GM12878 (cell line): Measurements from ENCODE around the gene EPHA8. TPM values are rescaled to one million over a fixed set of nuclear protein-coding genes. Genes with fewer than 3 reads are reported as not detected.

Experiments
- ATAC-seq: fragments of 200-7000 bp; cut with Tn5 transposase; 3 replicates; pipeline ENCODE4 v1.9.1; 2020; ENCODE audit warnings: mild to moderate bottlenecking, moderate library complexity
- BruUV-seq: library from RNA; stranded (reverse); fragments of 400-500 nt; replicated peaks from 2 replicates; lab custom pipeline; 2021; lab: Mats Ljungman, UMichigan
- CTCF ChIA-PET: fragments of 300-600 bp; sonication (Branson Sonifier 250); formaldehyde crosslinking; extraction: SDS; loops from one replicate; lab custom pipeline; 2021; ENCODE audit warnings: inconsistent platforms; lab: Yijun Ruan, JAX
- POLR2A ChIA-PET: fragments of 350-600 bp; formaldehyde crosslinking; extraction: SDS; loops from one replicate; lab custom pipeline; 2021; ENCODE audit warnings: inconsistent platforms; lab: Charles Lee
- RAD21 ChIA-PET: fragments of 300-600 bp; sonication (Branson Sonifier 250); formaldehyde crosslinking; loops from one replicate; lab custom pipeline; 2023; ENCODE audit warnings: antibody characterized with exemption; ENCODE audit not compliant: unreplicated experiment; lab: Charles Lee
- SMC1A ChIA-PET: fragments of 300-600 bp; sonication (Branson Sonifier 250); formaldehyde crosslinking; loops from one replicate; lab custom pipeline; 2023; ENCODE audit not compliant: unreplicated experiment, uncharacterized antibody; lab: Charles Lee
- DNase-seq: peaks from one replicate; pipeline ENCODE4 v3.0.0-alpha.2; 2011; ENCODE audit warnings: low read depth, low spot score
- FAIRE-seq: peaks from 3 replicates; lab custom pipeline; 2011; peaks lifted over from hg19 to GRCh38; lab: Jason Lieb, UNC
- H2AFZ ChIP-seq: 2 replicates; pipeline ENCODE4 v1.6.0; 2011; ENCODE audit warnings: low read depth, low read length, control low read depth; ENCODE audit not compliant: control insufficient read depth
- H3K27ac ChIP-seq: 2 replicates; pipeline ENCODE4 v1.5.1; 2011; ENCODE audit warnings: control low read depth; ENCODE audit not compliant: control insufficient read depth, insufficient read depth
- H3K27me3 ChIP-seq, 2 experiments: replicated peaks in 1 of 2; 2 replicates each; pipeline versions ENCODE4 v1.6.0 to v1.6.1; 2011; ENCODE audit warnings: low read length in 1 of 2; ENCODE audit not compliant: control insufficient read depth in 2 of 2, insufficient read depth in 2 of 2
- H3K36me3 ChIP-seq, 2 experiments: 2 replicates each; pipeline ENCODE4 v1.5.1; 2011; ENCODE audit warnings: low read length in 1 of 2; ENCODE audit not compliant: control insufficient read depth in 2 of 2, insufficient read depth in 2 of 2
- H3K4me1 ChIP-seq: 2 replicates; pipeline ENCODE4 v1.6.1; 2011; ENCODE audit warnings: mild to moderate bottlenecking, low read length, moderate library complexity, mixed read lengths; ENCODE audit not compliant: control insufficient read depth, insufficient read depth
- H3K4me2 ChIP-seq: 2 replicates; pipeline ENCODE4 v1.6.0; 2011; ENCODE audit warnings: control low read depth; ENCODE audit not compliant: control insufficient read depth, insufficient read depth
- H3K4me3 ChIP-seq: fragments of 200-600 bp; sonication (generic); 2 replicates; pipeline ENCODE4 v1.5.1; 2016
- H3K79me2 ChIP-seq: 2 replicates; pipeline ENCODE4 v1.6.0; 2011; ENCODE audit warnings: low read length; ENCODE audit not compliant: control insufficient read depth, insufficient read depth
- H3K9ac ChIP-seq: 2 replicates; pipeline ENCODE4 v1.8.0; 2011; ENCODE audit warnings: low read length, control low read depth, mixed read lengths; ENCODE audit not compliant: control insufficient read depth, insufficient read depth
- H3K9me3 ChIP-seq: replicated peaks from 3 replicates; pipeline ENCODE4 v1.5.1; 2011; ENCODE audit warnings: mild to moderate bottlenecking, low read length; ENCODE audit not compliant: control insufficient read depth, insufficient read depth
- H4K20me1 ChIP-seq: 2 replicates; pipeline ENCODE4 v1.6.0; 2011; ENCODE audit not compliant: control insufficient read depth, insufficient read depth
- BHLHE40 ChIP-seq, 2 experiments: fragments of 450-650 bp in 1 of 2; IDR thresholded peaks; 2 replicates each; pipeline ENCODE4 v1.6.1; 2011 to 2017; ENCODE audit warnings: low read depth in 2 of 2, borderline replicate concordance in 1 of 2, improper control_type of control experiment in 1 of 2, low read length in 1 of 2, mild to moderate bottlenecking in 1 of 2
- DPF2 ChIP-seq: fragments of 450-650 bp; IDR thresholded peaks from 2 replicates; pipeline ENCODE4 v1.6.1; 2017; ENCODE audit warnings: mild to moderate bottlenecking
- FOS ChIP-seq: IDR thresholded peaks from 3 replicates; pipeline ENCODE4 v1.6.1; 2011; ENCODE audit warnings: borderline replicate concordance; ENCODE audit not compliant: insufficient read length; ENCODE audit errors: extremely low read depth
- FOXK2 ChIP-seq: fragments of 450-650 bp; IDR thresholded peaks from 2 replicates; pipeline ENCODE4 v1.6.1; 2017; ENCODE audit warnings: mild to moderate bottlenecking, moderate library complexity
- GATAD2B ChIP-seq: fragments of 450-650 bp; conservative IDR thresholded peaks from 2 replicates; pipeline ENCODE4 v1.6.1; 2017; ENCODE audit warnings: low read depth, mild to moderate bottlenecking, moderate library complexity
- KAT2A ChIP-seq: conservative IDR thresholded peaks from 2 replicates; pipeline ENCODE4 v1.6.1; 2011; ENCODE audit warnings: low read depth, low read length; ENCODE audit not compliant: control insufficient read depth
- MEF2A ChIP-seq: IDR thresholded peaks from 2 replicates; pipeline ENCODE4 v1.6.1; 2011; ENCODE audit warnings: low read depth, mild to moderate bottlenecking, low read length, moderate library complexity; ENCODE audit not compliant: insufficient read depth
- NRF1 ChIP-seq: conservative IDR thresholded peaks from 2 replicates; pipeline ENCODE4 v1.6.1; 2011; ENCODE audit warnings: mild to moderate bottlenecking, low read depth, low read length, improper control_type of control experiment
- PML ChIP-seq: IDR thresholded peaks from 2 replicates; pipeline ENCODE4 v1.6.1; 2012; ENCODE audit warnings: low read length, inconsistent platforms
- POLR2AphosphoS5 ChIP-seq: IDR thresholded peaks from 2 replicates; pipeline ENCODE4 v1.6.1; 2011; ENCODE audit warnings: mild to moderate bottlenecking, low read length, inconsistent platforms
- RCOR1 ChIP-seq: conservative IDR thresholded peaks from 2 replicates; pipeline ENCODE4 v1.6.1; 2012; ENCODE audit warnings: low read depth, low read length, improper control_type of control experiment
- RELA ChIP-seq: fragments of 450-650 bp; IDR thresholded peaks from 2 replicates; pipeline ENCODE4 v1.8.0; 2014; ENCODE audit warnings: borderline replicate concordance; ENCODE audit not compliant: partially characterized antibody
- SP1 ChIP-seq: IDR thresholded peaks from one replicate; pipeline ENCODE4 v1.6.1; 2011; ENCODE audit warnings: low read depth, low read length
- SPI1 ChIP-seq: IDR thresholded peaks from 2 replicates; pipeline ENCODE4 v1.6.1; 2011; ENCODE audit warnings: low read depth, mild to moderate bottlenecking, low read length, moderate library complexity, borderline replicate concordance; ENCODE audit not compliant: insufficient read depth
- TCF3 ChIP-seq: IDR thresholded peaks from 2 replicates; pipeline ENCODE4 v1.6.1; 2012; ENCODE audit warnings: low read depth, mild to moderate bottlenecking, low read length, borderline replicate concordance; ENCODE audit not compliant: insufficient read depth
- ZBED1 ChIP-seq: IDR thresholded peaks from 2 replicates; pipeline ENCODE4 v1.6.1; 2016; ENCODE audit warnings: borderline replicate concordance
- WGBS: methylation state at CpG from one replicate; pipeline ENCODE4 v1.1.6; 2016; ENCODE audit warnings: low lambda C conversion rate; ENCODE audit not compliant: insufficient replicate concordance, insufficient coverage; ENCODE audit errors: missing lambda C conversion rate; 5-methylcytosine and 5-hydroxymethylcytosine counted together
- in situ Hi-C: fragments of 300-500 bp; cut with MboI; formaldehyde crosslinking; loops from 9 replicates; pipeline ENCODE4 v1.14.3; 2018; ENCODE audit warnings: mixed read lengths
- intact Hi-C: fragments of 100-400 bp; cut with micrococcal nuclease; formaldehyde crosslinking; loops from one replicate; pipeline ENCODE4 v1.14.2; 2022; ENCODE audit not compliant: unreplicated experiment
- polyA plus RNA-seq, 11 experiments: library from polyadenylated mRNA; depleted of rRNA in 4 of 11; unstranded in 6 of 11; stranded (reverse) in 5 of 11; fragments of >200 nt; fragmentation: Nextera tagmentation in 4 of 11; fragmentation: Illumina TruSeq in 1 of 11; extraction: Ambion mirVana in 4 of 11; extraction: Trizol in 1 of 11; gene quantifications; 1 replicate in 1 of 11; 2 replicates in 10 of 11; pipeline versions ENCODE4 v1.2.1 to v1.2.3, GENCODE V29; 2011 to 2016; ENCODE audit warnings: inconsistent platforms in 2 of 11, missing spikeins in 2 of 11, low read depth in 1 of 11
- total RNA-seq, 4 experiments: library from RNA; depleted of rRNA in 3 of 4; stranded (reverse); fragments of >200 nt in 3 of 4; fragmentation: Illumina TruSeq in 1 of 4; extraction: Trizol in 1 of 4; gene quantifications; 2 replicates each; pipeline versions ENCODE4 v1.2.1 to v1.2.3, GENCODE V29; 2013 to 2021
- TF ChIP-seq, protein P1 (sequence below): IDR thresholded peaks from 2 replicates; pipeline ENCODE4 v1.6.1; 2011; ENCODE audit warnings: borderline replicate concordance, low read depth, mild to moderate bottlenecking, moderate library complexity, low read length; ENCODE audit not compliant: insufficient read depth, poor library complexity, severe bottlenecking
- TF ChIP-seq, protein P2 (sequence below): fragments of 450-650 bp; IDR thresholded peaks from 2 replicates; pipeline ENCODE4 v1.6.1; 2017; ENCODE audit warnings: mild to moderate bottlenecking, moderate library complexity
- TF ChIP-seq, protein P3 (sequence below): IDR thresholded peaks from 2 replicates; pipeline ENCODE4 v1.6.1; 2012; ENCODE audit warnings: low read length, inconsistent platforms

EPHA8 gene
- total and polyA plus RNA-seq, 10 of the 15 experiments (the other 5 are each of a cell fraction or from before 2014, with no cell fraction given), result not detected

DNA sequence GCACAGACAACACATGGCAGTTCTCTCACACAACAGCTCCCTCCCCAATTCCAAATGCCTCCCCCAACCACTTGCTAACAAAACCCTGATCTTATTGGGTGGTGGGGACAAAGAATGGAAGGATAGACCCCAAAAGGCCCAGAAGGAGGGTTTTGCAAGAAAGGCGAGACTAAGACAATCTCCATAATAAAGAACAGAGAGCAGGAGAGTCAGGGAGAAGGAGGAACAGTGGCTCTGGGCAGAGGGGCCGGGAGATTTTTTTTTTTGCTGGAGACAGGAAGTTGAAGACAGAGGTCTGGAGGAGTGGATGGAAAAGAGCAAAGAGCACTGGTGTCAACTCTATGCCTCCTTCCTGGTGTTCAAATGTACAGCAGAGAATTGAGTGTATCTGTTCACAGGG lies 66.6 kb downstream of the EPHA8 start:
- in situ Hi-C loops (no loop called here), intact Hi-C loops (no loop called here)
- ChIA-PET CTCF (no interaction called here), RAD21 (no interaction called here), SMC1A (interaction anchor here (0.7 kb wide), 1 partner anchor 239 kb away, joined by 3 read pairs; no protein-coding TSS in a partner anchor), POLR2A (no interaction called here)
- Histone ChIP-seq H3K4me3 (no peak overlapping the region), H3K4me1 (no peaks in the 10 kb centered on the region), H3K9me3 (no peaks in the 10 kb centered on the region), H3K79me2 (no peaks in the 10 kb centered on the region), H3K27me3 (peaks cover 0 to 2% of the 10 kb centered on the region in 2 experiments; a peak in 2 of 4 replicates), H3K36me3 (no peaks in the 10 kb centered on the region), H3K27ac (no peak overlapping the region), H2AFZ (no peak overlapping the region), H3K4me2 (no peak overlapping the region), H3K9ac (no peak overlapping the region), H4K20me1 (no peaks in the 10 kb centered on the region)
- WGBS, result 6% methylated on average over 2 of the region's 2 CpGs
- ATAC-seq (no peak), FAIRE-seq (no peak), DNase-seq (no peak)
- BruUV-seq, result no TSS peak
- TF ChIP-seq SP1 (no peak), FOS (no peak), RCOR1 (no peak), ZBED1 (no peak), MEF2A (no peak), POLR2AphosphoS5 (no peak), TCF3 (no peak), SPI1 (no peak), GATAD2B (no peak), NRF1 (no peak), KAT2A (no peak), DPF2 (no peak), RELA (no peak), BHLHE40 (IDR thresholded peaks at IDR 0.05; ENCODE audit: borderline replicate concordance in 1 of 2, low read depth in 2 of 2, low read length in 1 of 2) (no peak), FOXK2 (no peak), PML (no peak)
- TF ChIP-seq, protein P1, sequence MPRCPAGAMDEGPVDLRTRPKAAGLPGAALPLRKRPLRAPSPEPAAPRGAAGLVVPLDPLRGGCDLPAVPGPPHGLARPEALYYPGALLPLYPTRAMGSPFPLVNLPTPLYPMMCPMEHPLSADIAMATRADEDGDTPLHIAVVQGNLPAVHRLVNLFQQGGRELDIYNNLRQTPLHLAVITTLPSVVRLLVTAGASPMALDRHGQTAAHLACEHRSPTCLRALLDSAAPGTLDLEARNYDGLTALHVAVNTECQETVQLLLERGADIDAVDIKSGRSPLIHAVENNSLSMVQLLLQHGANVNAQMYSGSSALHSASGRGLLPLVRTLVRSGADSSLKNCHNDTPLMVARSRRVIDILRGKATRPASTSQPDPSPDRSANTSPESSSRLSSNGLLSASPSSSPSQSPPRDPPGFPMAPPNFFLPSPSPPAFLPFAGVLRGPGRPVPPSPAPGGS, result no peak
- TF ChIP-seq, protein P2, sequence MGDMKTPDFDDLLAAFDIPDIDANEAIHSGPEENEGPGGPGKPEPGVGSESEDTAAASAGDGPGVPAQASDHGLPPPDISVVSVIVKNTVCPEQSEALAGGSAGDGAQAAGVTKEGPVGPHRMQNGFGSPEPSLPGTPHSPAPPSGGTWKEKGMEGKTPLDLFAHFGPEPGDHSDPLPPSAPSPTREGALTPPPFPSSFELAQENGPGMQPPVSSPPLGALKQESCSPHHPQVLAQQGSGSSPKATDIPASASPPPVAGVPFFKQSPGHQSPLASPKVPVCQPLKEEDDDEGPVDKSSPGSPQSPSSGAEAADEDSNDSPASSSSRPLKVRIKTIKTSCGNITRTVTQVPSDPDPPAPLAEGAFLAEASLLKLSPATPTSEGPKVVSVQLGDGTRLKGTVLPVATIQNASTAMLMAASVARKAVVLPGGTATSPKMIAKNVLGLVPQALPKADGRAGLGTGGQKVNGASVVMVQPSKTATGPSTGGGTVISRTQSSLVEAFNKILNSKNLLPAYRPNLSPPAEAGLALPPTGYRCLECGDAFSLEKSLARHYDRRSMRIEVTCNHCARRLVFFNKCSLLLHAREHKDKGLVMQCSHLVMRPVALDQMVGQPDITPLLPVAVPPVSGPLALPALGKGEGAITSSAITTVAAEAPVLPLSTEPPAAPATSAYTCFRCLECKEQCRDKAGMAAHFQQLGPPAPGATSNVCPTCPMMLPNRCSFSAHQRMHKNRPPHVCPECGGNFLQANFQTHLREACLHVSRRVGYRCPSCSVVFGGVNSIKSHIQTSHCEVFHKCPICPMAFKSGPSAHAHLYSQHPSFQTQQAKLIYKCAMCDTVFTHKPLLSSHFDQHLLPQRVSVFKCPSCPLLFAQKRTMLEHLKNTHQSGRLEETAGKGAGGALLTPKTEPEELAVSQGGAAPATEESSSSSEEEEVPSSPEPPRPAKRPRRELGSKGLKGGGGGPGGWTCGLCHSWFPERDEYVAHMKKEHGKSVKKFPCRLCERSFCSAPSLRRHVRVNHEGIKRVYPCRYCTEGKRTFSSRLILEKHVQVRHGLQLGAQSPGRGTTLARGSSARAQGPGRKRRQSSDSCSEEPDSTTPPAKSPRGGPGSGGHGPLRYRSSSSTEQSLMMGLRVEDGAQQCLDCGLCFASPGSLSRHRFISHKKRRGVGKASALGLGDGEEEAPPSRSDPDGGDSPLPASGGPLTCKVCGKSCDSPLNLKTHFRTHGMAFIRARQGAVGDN, result no peak
- TF ChIP-seq, protein P3, sequence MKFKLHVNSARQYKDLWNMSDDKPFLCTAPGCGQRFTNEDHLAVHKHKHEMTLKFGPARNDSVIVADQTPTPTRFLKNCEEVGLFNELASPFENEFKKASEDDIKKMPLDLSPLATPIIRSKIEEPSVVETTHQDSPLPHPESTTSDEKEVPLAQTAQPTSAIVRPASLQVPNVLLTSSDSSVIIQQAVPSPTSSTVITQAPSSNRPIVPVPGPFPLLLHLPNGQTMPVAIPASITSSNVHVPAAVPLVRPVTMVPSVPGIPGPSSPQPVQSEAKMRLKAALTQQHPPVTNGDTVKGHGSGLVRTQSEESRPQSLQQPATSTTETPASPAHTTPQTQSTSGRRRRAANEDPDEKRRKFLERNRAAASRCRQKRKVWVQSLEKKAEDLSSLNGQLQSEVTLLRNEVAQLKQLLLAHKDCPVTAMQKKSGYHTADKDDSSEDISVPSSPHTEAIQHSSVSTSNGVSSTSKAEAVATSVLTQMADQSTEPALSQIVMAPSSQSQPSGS, result no peak
